Measurements from ENCODE around the gene PCDH8.
"Not testable (repeated sequence)": the region's sequence is repeated elsewhere in the genome, so short reads cannot be mapped to it uniquely, and the experiment has no call there.

The PCDH8 gene

DNA sequence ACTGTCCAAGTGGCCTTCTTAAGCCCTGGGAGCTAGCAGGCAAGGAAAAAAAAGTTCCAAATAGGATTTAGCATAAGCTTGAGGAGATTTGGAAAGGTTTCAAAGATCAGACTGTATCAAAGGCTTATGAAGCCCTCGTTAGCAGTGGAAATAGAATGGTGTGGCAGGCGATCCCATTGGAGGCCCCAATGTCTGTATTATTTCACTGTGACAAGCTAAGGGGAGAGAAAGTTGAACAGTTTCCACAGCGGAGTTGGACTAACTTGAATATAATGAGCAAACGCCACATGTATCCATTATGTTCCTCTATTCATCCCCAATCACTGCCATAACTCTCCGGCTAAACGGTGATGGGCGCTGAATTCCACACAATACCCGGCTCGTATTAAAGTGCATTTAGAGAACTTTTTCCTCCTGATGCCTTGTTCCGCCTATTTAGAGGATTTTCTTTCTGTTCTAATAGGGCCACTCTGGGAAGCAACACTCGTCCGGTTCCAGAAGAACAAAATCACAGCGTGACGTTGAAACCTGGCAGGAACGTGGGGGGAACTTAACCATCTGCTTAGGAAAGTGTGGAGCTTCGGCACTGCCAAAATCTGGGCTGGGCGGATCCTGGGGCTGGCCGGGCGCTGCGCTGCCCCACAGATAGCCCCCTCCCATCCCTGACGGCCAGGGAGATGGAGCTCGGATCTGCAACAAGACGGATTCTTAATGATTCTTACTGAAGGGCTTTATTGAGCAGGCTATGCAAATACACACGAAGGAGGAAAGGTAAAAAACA lies 1.0 kb upstream of the PCDH8 start:
- DNase-seq, result no peak

DNA sequence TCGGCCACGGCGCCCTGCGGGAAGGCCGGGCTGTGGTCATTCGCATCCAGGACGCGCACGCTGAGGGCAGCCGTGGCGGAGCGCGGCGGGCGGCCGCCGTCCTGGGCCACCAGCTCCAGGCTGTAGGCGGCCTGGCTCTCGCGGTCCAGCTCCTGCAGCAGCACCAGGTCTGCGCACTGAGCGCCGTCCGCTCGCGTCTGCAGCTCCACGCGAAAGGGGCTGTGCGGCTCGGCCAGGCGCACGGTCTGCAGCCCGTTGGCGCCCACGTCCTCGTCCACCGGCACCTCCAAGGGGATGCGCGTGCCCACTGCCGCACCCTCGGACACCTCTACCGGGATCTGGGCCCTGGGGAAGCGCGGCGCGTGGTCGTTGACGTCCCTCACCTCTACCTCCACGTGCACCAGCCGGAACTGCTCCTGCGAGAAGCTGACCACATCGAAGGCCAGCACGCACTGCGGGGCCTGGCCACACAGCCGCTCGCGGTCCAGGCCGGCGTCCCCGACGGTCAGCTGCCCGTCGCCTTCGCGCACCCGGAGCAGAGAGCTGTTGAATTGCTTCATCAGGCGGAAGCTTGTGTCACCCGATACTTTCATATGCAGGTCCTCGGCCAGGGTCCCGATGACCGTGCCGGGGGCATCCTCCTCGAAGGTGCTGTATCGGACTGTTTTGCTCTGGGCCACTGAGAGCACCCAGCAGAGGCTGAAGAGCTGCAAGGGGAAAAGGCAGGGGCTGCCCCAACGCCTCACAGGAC lies 583 bp downstream of the PCDH8 start:
- no peak for DNase-seq

DNA sequence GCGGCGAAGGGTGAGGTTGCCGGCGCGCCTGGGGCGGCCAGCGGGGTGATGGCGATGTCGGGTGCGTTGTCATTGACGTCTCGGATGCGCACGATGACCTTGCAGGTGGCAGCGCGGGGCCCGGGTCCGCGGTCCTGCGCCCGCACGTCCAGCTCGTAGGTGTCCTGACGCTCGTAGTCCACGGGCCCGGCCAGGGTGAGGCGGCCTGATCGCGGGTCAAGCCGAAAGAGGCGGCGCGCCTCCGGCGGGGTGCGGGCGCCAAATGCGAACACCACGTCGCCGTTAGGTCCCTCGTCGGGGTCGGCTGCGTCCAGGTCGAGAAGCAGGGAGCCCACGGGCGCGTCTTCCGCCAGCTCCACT lies 1.1 kb downstream of the PCDH8 start:
- no peak for DNase-seq

DNA sequence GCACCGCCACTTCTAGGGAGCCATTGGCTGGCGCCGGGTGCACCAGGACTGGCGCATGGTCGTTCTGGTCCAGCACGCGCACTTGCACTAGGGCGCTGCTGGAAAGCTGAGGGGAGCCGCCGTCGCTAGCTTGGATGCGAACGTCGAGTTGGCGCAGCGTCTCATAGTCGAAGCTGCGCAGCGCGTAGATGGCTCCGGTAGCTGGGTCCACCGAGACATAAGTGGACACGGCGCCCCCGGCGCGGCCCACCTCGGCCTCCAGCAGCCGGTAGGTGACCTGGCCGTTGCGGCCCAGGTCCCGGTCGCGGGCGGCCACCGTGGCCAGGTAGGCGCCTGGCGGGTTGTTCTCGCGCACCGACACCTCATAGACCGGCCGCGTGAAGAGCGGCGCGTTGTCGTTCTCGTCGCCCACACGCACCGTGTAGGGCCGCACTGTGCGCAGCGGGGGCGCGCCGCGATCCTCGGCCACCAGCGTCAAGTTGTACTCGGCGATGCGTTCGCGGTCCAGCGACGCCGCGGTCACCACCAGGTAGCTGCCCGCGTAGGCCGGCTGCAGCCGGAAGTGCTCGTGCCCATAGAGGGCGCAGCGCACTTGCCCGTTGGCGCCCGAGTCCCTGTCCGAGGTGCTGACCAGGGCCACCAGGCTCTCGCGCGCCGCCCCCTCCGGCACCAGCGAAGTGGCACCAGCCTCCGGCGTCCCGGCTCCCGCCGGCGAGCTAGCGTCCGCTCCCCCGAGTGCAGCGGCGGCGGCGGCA lies 1.7 kb downstream of the PCDH8 start:
- peak; percentile 66 for DNase-seq

DNA sequence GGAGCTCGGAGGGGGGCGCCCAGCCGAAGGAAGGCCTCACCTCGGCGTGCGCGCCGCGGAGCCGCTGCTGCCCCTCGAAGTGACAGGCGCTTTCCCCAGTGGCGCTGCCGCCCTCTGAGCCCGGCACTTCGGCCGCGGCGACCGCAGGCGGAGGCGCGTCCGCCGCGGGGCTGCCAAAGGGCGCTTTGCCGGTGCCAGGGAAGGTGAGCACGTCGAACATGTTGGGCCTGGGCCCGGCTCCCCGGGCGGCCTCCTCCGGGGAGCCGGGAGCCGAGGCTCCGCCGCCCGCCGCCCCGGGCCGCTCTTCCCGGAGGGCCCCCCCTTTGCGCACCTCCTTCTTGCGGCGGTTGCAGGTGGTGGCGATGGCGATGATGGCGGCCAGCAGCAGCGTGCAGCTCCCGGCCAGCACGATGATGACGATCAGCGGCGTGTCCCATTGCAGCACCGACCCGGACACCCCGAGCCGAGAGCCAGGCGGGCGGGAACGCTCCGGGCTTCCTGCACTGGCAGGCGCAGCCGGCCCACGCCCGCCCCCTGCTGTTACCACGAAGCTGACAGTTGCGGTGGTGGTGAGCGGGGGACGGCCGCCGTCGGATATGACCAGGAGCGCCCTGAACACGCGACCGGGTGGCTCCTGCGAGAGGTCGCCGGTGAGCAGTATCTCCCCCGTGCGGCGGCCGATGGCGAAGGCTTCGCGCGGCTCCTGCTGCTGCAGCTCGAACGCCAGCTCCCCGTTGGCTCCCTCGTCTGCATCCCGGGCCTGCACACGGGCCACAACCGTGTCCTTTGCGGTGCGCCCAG lies 2.5 kb downstream of the PCDH8 start:
- DNase-seq, result peak; percentile 67

DNA sequence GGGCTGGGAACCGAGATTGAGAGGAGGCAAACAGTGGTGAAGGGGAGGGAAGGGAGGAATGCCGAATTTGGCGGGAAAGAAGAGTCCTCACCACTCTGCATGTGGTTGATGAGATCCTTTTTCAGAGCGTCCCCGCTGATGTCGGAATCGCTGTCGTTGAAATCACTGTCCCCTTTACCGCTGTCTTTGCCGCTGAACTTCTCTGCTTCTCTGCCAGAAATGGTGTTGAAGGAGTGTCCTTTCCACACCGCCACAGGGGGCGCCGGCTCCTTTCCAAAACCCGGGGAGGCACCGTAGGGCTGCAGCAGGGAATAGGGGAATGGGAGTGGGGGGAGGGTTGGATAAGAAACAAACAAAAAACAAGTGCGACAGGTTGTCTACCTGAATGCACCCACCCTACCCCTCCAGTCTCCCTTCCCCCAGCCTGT lies 3.1 kb downstream of the PCDH8 start:
- peak; percentile 25 for DNase-seq

DNA sequence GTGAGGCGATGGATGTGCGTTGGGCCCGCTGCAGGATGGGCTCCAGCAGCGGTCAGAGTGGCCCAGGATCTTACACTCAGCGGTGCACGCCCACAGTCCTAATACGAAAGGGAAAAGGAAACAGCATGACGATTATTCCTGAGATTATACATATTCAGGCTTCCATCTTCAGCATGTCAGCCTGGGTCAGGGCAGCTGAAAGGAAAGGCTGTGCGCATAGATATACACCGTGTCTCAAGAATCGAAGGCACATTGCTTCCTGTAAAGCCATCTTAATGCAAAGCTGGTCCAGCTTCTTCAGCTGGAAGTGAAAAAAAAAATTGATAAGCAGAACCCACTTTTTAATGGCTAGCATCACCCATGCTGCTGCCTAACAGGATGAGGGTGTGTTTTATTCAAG lies 3.6 kb downstream of the PCDH8 start:
- DNase-seq, result no peak

DNA sequence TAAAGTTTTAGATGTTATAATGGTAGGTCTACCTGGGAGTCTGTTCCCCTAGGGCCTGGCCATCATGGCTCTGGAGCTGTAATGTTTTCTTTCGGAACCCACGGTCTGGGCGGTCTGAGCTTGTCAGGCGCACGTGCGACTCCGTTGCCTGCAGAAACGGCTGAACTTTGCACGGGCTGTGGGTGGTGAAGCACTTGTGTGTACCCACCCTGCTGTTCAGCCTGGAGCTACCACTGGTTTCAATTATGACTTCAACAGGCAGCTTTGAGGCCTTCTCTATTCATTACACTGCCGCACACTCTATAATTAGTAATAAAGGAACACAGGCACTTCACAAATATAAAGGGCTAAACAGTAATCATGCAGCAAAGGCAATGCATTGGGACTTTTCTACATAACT lies 6.0 kb downstream of the PCDH8 start:
- no peak for DNase-seq

DNA sequence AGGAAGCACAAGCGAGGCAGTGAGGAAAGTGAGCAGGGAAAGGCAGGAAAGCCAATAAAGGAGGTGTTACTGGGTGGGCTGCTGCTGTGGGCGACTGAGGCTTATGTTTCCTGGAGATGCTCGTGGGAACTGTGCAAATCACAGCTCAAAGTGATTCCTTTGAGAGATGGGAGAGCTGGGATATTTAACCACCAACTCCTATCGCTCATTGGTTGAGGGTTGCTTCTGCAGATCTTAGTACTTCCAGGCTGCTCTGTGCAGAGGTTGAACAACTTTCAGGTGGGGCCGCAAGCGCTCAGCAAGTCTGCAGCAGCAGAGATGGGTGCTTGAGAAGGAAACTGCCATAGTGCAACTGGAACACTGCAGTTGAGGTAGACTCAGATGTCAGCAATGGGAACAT lies 8.4 kb downstream of the PCDH8 start:
- no peak for DNase-seq

DNA sequence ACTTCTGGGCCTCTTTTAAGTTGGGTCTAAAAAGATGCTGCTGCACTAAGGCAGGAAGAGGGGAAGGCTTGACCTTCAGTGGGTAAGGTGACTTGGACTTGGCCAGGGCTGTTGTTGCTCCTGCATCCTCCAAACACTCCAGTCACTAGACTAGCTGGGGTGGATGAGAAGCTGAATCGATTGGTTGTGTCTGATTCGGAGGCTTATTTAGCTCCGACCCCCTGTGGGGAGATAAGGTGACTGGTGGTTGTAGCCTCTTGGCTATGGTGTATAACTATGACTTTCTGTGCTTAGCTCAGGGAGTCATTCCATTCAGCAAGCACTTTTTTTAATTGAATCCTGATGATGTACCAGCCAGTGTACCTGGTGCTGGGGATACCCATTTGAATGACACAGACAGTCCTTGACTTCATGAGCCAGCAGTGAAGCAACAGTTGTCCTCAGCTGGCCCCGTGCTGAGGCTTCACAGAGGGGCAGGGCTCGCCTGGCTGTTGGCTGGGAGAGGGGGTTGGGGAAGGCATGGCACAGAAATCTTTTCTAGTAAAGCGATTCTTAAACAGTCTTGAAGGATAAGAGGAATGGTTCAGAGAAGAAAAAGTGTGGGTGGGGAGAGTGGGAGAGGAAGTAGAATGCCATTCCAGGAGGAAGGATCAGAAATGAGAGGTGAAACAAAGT lies 9.9 kb downstream of the PCDH8 start:
- no peak for DNase-seq

DNA sequence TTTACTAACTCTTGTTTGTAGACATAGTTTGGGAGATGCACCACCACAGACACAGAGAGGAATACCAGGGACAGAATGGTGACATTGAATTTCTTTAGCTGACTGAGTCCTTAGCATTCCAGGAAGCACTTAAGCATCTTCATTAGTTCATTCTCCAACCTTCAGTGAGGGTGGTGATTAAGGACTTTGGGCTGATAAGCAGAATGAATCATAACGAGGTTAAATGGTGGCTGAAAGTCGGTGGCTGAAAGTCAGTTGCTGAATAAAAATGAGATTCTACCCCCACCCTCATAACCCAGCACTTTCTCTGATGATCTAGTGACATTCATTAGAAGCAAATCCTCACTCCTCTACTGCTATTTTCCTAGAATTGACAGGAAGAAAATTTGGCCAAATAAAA lies 10.6 kb downstream of the PCDH8 start:
- peak; percentile 5 for DNase-seq

DNA sequence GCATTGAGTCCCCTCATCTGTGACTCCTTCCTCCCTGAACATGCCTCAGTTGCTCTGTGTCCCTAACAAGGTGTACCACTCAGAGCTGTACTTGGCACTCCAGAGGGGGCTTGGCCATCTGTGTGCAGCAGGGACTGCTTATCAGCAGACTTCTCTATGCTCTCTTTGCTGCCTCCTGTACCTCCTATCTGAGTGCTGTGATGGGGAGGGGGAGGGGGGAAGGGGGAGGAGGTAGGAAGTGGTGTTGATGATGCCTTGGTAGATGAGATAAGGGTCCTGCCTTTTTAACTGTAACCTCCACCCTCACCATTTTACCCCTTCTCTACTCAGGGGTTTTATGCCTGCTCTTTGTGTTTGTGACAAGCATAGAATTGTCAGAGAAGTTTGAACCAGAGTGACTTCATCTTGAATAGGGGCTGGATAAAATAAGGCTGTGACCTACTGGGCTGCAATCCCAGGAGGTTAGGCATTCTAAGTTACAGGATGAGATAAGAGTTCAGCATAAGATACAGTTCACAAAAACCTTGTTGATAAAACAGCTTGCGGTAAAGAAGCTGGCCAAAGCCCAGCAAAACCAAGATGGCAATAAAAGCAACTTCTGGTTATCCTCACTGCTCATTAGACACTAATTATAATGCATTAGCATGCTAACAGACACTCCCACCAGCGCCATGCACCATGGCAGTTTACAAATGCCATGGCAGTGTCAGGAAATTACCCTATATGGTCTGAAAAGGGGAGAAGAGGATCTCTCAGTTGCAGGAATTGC lies 13.2 kb downstream of the PCDH8 start:
- DNase-seq, result no peak

DNA sequence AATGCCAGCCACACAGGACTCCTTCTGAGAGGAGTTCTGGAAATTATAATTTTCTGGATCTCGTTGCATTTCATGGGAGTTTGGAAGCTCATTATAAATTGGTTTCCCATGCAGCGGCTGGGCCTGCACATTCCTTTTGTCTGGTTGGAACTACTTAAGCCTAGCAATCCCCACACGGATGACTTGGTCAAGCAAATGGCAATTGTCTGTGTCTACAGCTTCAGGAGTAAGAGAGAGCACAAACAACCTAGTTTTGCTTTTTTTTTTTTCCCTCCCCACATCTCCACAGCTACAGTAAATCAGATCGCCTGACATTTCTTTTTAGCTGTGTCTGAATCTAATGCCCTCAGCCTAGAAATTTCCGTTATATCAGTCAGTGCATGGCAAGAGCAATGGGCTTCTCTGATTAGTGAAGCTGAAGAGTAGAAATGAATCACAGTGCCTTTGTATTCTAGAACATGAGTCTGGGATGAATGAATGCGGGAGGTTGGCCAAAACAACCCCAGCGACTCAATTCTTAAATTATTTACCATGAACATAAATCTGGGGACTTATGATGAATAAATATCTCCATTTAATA lies 15.1 kb downstream of the PCDH8 start:
- no peak for DNase-seq

DNA sequence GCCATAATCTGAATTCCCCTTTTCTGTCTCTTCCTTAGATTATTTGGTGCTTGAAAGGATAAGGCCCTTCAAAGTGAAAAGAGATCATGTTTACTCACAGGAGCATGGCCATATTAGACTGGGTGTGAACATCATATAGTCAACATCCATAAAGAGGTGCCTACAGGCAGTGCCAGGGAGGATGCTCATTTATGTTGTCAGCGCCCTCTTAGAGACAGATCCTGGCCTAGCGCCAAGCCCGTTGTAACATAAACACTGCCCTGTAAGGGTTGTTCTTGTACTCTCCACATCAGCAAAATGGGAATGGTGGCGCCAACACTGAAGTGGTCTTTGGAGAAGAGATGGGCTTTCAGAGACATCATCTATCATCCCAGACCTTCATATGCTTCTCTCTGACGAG lies 16.1 kb downstream of the PCDH8 start:
- no peak for DNase-seq

DNA sequence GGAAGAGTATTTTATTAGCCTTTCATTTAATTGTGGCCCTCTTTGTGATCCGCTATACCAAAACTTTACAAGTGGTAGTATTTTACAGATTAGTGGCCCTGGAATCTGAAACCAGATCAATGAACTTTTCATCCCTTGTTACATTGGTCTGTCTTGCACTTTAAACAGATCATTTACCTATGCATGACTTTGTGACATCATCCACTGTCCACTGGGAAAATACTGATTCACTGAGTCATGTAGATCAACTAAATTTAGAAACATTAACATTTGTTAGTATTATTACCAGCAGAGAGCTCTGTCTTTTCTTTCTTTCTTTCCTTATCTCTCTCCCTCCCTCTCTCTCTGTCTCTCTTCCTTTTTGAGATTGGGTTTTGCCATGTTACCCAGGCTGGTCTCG lies 17.5 kb downstream of the PCDH8 start:
- DNase-seq, result no peak

DNA sequence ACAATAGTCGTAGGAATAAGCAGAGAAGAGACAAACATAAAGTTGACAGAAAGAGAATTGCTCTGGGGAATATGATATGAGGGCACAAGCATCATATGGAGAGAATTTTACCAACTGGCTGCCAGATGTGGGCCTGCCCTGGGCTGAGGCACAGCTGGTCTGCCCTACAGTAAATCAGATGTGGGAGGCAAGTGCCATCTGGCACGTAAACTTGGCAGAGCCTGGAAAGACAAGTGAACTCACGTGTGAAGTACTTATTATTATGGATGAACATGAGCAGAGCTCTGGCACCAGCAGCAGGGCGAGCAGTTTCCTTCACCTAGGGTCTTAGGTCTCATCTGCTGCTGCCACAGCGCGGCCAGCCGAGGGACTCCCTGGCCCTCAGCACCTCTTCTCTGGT lies 20.6 kb downstream of the PCDH8 start:
- DNase-seq, result no peak

DNA sequence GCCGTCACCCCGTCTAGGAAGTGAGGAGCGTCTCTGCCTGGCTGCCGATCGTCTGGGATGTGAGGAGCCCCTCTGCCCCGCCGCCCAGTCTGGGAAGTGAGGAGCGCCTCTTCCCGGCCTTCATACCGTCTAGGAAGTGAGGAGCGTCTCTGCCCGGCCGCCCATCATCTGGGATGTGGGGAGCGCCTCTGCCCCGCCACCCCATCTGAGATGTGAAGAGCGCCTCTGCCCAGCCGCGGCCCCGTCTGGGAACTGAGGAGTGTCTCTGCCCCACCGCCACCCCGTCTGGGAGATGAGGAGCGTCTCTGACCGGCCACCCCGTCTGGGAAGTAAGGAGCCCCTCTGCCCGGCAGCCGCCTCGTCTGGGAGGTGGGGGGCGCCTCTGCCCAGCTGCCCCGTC lies 30.6 kb downstream of the PCDH8 start:
- not testable (repeated sequence) for DNase-seq

DNA sequence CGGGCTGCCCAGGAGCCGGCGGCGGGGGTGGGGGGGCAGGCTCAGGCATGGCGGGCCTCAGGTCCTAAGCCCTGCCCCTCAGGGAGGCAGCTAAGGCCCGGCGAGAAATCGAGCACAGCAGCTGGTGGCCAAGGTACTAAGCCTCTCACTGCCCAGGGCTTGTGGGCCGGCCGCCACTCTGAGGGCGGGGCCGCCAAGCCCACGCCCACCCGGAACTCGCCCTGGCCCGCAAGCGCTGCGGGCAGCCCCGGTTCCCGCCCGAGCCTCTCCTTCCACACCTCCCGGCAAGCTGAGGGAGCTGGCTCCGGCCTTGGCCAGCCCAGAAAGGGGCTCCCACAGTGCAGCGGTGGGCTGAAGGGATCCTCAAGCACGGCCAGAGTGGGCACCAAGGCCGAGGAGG lies 33.1 kb downstream of the PCDH8 start:
- no peak for DNase-seq

DNA sequence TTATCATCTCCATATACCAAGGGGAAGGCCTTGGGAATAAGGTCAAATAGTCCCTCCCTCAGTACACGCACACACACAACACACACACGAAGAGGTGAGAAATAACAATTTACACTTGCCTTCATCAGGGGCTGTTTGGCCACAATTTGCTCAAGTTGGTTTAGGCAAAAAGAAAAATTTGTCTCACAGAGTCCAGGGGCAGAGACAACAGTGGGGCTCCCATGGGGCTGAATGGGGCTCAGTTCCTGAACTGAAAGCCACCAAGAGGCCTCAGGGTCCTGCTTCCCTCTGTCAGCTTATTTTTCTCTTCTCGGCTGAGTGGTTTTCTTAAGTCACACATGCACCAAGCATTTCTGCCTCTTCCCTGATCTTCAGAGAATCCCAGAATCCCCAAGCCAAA lies 35.5 kb downstream of the PCDH8 start:
- no peak for DNase-seq

DNA sequence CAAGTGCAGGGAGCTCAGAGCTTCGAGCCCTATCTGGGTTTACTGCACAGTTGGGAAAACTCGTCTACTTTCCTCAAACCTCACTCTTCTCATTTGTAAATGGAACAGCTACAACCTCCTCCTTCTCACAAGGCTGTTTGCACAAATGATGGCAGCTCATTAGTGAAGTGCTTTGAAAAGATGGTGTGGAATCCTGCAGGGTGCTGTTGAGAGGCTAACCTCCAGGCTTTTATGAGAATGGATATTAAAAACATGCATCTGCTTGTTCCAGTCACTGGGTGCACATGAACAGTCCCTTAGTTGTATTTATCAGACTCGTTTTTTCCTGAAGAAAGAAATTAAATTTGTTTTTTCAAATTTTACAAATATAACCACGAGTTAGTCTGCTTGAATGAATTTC lies 36.6 kb downstream of the PCDH8 start:
- no peak for DNase-seq

DNA sequence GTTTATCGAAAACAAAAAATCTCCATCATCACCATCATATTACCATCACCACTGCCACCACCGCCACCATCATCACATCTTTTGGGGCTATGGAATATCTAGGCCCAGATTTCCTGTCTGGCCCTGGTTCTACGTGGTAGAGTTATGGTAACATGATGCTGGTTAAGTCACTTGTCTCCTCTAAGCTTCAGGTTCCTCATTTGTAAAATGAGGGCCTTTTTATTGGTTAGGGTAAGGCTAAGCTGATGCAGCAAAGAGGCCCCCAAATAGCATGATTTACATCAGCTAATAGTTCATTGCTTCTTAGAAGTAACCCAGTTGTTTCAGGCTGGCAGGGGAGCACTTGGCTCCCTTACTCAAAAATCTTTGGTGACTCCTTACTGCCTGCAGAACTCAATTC lies 37.9 kb downstream of the PCDH8 start:
- no peak for DNase-seq
